Mucosa of rectum (tissue), 2 donors: ENCODE measurements around the gene SRGAP2C.
A peak's percentile ranks its signal among the peaks of the same experiment; 100 is the strongest.
"Not testable (repeated sequence)": the region's sequence is repeated elsewhere in the genome, so short reads cannot be mapped to it uniquely, and the experiment has no call there.

Source experiments
- H3K27ac ChIP-seq, 2 donors: one replicate each; pipeline ENCODE4 v1.7.0; 2013; ENCODE audit warnings: inconsistent platforms in 2 of 2, low read depth in 2 of 2, low read length in 2 of 2
- H3K27me3 ChIP-seq, 2 donors: one replicate each; pipeline ENCODE4 v1.7.0; 2013; ENCODE audit warnings: low read length in 2 of 2; ENCODE audit not compliant: control insufficient read depth in 2 of 2, insufficient read depth in 2 of 2
- H3K36me3 ChIP-seq, 2 donors: one replicate each; pipeline ENCODE4 v1.7.0; 2013; ENCODE audit warnings: low read length in 2 of 2; ENCODE audit not compliant: control insufficient read depth in 2 of 2, insufficient read depth in 2 of 2
- H3K4me1 ChIP-seq, 2 donors: one replicate each; pipeline ENCODE4 v1.7.0; 2013; ENCODE audit warnings: low read length in 2 of 2, mild to moderate bottlenecking in 1 of 2; ENCODE audit not compliant: control insufficient read depth in 2 of 2, insufficient read depth in 2 of 2
- H3K4me3 ChIP-seq, 2 donors: one replicate each; pipeline ENCODE4 v1.7.0; 2013; ENCODE audit warnings: low read length in 2 of 2
- H3K9ac ChIP-seq, 2 donors: one replicate each; pipeline ENCODE4 v1.7.0; 2013; ENCODE audit warnings: low read length in 2 of 2, low read depth in 1 of 2, mild to moderate bottlenecking in 1 of 2
- H3K9me3 ChIP-seq, 2 donors: one replicate each; pipeline ENCODE4 v1.7.0; 2013; ENCODE audit warnings: low read length in 2 of 2; ENCODE audit not compliant: control insufficient read depth in 2 of 2
- donor health status: healthy.
- donor health status: Normal muscosa, but diverticular disease.

The SRGAP2C gene

DNA sequence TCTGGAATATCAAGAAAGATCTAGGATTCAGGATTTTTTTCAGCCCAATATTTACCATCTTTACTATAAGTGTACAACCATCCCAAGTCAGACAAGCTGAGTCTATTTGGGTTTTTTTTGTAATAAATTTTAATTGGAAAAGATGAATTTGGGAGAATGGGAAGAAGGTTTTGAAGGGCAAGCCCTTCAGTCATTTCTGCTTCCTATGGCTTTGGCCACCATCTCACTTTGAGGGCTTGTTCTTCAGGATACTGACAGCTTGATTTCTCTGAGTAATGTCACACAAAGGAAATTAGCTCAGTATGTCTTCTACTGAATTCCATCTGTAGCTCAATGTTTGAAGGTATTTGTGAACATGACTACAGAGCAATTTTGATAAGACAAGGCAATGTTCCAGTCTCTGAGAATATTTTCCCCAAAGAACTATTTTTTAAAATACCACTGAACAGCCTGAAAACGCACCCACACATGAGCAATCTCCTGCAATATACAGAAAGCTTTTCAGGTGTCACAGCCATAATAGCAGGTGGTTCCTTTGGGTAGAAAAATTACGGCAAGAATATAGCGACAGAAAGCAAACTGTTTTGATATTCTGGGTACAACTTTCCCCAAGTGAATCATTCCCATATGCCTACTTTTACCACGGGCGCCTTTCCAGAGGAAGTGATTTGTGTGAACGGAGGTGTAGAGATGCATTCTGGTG lies 23.4 kb upstream of the SRGAP2C start:
- H3K9ac ChIP-seq, H3K27ac ChIP-seq, H3K27me3 ChIP-seq, H3K36me3 ChIP-seq, H3K4me1 ChIP-seq, H3K9me3 ChIP-seq, H3K4me3 ChIP-seq: not testable (repeated sequence)

DNA sequence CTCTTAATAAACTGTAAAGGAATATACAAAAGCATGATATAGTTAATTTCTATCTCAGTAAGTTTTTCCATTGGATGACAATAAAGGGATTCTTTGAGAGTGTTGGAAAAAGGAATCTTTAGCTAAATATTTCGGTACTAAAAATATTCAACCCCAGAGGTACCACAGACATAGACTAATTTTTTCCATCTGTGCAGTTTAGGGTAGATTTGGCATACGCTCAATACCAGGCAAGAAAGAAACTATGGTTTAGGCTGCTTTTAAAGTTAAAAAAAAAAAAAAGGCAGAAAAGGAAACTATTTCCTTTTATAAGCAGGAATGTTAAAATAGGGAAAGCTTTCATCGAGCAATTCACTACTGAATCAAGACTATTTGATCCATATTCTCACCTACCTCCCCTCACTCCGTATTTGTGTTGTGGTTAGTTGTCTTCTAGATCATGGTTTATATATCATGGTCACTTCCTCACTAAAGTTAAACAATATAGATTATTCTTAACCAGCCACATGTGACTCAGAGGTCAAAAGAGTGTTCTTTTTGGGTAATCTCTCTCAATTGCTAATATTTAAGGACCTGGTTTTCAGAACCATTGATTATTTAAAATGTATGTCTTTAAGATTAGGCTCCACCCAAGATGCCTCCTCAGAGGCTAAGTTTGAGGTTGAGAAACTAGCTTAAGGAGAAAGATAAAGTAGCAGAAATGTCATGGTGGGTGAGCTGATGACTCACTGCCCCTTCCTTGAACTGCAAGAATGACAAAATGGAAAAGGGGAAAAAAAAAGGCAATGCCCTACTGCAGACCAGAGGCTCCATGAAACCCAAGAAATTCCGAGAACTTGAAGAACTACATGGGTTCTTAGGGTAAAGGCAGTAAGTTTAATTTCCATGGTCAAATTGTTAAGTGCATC lies 20.7 kb upstream of the SRGAP2C start:
- not testable (repeated sequence) for H3K27ac ChIP-seq, H3K4me3 ChIP-seq

DNA sequence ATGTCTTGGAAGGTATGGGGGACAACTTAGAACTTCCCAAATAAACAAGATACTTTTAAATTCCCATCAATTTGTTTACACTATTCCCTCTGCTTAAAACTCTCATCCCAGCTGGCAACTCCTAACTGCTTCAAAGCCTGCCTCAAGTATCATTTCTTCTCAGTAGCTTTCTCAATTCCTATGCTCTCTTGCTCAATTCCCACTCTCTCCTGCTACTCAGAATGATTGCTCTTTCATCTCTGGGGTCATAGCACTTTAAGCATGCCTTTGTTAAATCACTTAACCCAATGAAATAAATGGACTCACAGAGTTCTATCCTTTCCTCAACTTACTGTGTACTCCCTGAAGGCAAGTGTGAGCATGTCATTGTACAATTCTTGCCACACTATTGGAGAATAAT lies 19.5 kb upstream of the SRGAP2C start:
- H3K9ac ChIP-seq, H3K4me3 ChIP-seq, H3K9me3 ChIP-seq, H3K27me3 ChIP-seq, H3K27ac ChIP-seq, H3K36me3 ChIP-seq, H3K4me1 ChIP-seq: not testable (repeated sequence)

More for the DNA sequence above, 20.7 kb upstream of the SRGAP2C start:
- not testable (repeated sequence) for H3K36me3 ChIP-seq, H3K9me3 ChIP-seq, H3K4me1 ChIP-seq, H3K27me3 ChIP-seq, H3K9ac ChIP-seq

DNA sequence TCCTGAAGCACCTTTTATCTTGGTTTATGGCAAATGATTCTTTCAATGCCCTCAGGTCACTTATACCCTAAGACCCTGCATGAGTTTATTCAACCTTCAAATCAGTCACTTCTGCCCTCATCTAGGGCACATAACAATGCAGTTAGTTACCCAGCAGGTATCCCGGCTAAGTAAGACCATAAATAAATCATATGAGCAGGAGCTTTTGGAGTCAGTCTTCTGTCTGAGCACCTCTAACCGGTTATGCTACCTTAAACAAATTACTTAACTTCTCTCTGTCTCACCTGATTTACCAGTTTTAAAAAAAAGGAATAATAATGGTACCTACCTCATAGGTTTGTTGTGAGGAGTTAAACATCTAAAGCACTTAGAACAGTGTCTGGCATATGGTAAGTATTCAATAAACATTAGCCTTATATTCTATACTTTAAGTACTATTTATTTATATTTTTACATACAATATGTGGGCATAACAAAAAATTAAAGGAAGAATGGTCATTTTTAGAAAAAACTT lies 17.5 kb upstream of the SRGAP2C start:
- H3K9ac ChIP-seq, H3K4me1 ChIP-seq, H3K27ac ChIP-seq, H3K27me3 ChIP-seq, H3K9me3 ChIP-seq, H3K4me3 ChIP-seq, H3K36me3 ChIP-seq: not testable (repeated sequence)

DNA sequence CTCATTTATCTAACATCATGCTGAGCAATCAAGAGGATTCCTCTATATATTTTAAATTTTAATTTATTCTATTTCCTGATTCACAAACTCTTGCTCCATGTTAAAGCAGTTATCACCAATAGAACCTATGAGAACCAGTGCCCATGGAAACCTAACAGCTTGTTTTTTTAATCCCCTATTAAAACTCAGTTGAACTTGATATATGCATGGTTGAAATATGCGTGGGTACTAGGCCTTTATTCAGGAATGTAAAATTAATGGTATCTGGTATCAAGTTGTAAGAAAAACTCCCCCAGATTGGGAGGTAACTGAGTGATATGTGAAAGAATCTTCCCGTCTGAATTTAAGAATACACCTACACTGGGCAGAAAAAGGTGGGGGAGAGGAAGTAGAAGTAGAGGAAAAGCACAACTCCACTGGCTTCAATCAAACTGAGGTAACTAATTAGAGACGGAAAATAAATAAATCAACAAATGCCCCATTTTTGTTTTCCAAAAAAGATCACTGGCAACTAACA lies 16.6 kb upstream of the SRGAP2C start:
- H3K27me3 ChIP-seq, H3K27ac ChIP-seq, H3K4me3 ChIP-seq, H3K36me3 ChIP-seq, H3K9ac ChIP-seq, H3K4me1 ChIP-seq, H3K9me3 ChIP-seq: not testable (repeated sequence)

DNA sequence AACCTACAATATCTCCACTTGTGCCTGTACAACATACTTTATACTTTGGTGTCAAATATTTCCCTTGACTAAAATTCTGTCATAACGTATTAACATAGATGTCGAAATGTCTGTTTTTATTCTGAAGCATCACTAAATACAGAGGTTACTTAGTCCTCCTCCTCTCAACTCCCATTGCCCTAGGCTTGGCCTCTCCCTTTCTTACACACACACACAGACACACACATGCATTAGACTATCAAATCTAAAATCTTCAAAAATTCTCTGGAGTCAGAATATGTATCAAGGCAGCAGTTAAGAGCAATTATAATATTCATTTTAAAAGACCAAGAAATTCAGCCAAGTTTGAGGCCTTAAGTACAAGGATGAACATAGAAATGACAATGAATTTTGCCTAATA lies 8.1 kb upstream of the SRGAP2C start:
- not testable (repeated sequence) for H3K27me3 ChIP-seq, H3K9ac ChIP-seq, H3K36me3 ChIP-seq, H3K4me1 ChIP-seq, H3K27ac ChIP-seq, H3K9me3 ChIP-seq, H3K4me3 ChIP-seq

DNA sequence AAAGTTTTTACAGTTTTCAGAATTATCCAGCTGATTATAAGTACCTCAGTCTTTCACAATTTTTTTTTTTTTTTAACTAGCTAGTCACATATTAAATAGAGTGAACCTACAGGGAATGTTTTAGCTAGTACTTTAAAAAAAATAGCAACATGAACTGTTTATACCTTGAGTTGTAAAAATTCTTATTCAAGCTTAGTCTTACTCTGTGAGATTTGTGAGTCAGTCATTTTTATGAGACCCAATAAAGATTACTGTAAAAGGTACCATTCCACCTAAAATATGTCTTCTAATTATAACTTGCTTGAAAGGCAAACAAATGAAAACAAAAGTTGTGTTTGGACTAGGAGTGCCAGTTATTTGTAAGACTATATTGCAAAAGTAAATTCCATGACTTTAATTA lies 6.6 kb upstream of the SRGAP2C start:
- H3K27me3 ChIP-seq, H3K4me3 ChIP-seq, H3K36me3 ChIP-seq: not testable (repeated sequence)

DNA sequence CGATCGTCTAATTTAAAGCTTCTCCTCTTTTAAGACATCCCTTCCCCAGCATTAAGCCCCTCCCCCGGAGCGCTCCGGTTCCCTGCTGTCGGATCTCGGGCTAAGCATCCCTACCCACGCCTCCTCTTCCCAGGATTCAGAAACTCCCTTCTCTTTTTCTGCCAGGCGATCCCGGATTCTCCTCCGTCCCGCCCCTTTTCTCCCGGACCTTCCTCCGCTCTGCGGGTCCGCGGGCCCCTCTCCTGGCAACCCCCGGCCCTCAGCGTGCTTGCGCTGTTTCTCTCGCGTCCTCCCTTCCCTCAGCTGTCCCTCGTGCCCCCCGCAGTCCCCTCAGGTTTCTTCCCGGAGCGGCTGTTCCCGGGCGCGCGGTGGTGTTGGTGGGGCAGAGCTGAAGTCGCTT lies 908 bp upstream of the SRGAP2C start:
- not testable (repeated sequence) for H3K36me3 ChIP-seq, H3K27ac ChIP-seq, H3K9me3 ChIP-seq, H3K27me3 ChIP-seq, H3K4me1 ChIP-seq, H3K9ac ChIP-seq
- H3K4me3 ChIP-seq: peak overlapping the region in 1 of 2 donors; percentile 37

More for the DNA sequence above, 6.6 kb upstream of the SRGAP2C start:
- not testable (repeated sequence) for H3K9ac ChIP-seq, H3K27ac ChIP-seq, H3K4me1 ChIP-seq, H3K9me3 ChIP-seq

DNA sequence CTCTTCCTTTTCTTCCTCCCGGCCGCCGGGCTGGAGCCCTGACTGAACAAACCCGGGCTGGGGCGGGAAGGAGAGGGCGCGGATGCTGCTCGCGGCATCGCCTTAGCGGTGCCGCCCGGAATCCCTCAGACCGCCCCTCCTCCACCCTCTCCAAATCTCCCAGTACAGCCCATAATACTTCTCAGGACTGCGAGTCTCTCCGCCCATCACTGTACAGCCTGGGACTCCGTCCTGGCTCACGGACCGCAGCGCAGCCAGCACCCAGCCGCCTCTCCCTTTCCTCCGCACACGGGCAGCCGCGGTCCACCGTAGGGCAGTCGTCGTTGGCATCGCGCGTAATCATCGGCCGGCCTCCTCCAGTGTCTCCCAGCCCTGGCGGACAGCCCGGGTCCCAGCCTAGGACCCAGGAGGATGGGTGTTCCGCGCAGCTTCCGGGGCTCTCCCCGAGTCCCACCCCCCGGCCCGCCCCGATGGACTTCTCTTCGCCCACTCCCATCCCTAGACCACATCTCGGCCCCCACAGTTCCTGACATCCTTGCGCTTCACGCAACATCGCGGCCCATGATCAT lies 449 bp downstream of the SRGAP2C start:
- peak overlapping the region in 1 of 2 donors; percentile 48 for H3K4me3 ChIP-seq
- not testable (repeated sequence) for H3K27ac ChIP-seq, H3K36me3 ChIP-seq, H3K9ac ChIP-seq, H3K27me3 ChIP-seq, H3K4me1 ChIP-seq, H3K9me3 ChIP-seq

DNA sequence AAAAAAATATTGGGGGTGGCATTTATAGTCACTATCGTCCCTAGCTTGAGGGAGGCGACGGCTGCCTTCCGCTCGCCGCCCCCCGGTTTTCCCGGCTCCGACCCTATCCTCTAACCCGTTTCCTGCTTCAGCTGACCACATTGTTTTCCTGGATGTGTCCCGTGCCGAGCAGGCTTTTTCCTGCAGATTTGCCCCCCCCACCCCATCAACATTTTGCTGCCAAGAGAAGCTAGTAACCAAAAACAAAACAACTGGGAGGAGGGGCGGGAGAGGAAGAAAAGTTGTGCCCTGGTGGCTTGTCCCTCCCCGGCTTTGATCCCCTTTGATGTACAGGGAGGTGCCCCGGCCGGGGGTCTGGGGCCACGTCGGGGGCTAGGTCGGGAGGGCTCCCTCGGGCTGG lies 1.4 kb downstream of the SRGAP2C start:
- not testable (repeated sequence) for H3K4me3 ChIP-seq, H3K36me3 ChIP-seq, H3K9me3 ChIP-seq

More for the DNA sequence above, 1.4 kb downstream of the SRGAP2C start:
- not testable (repeated sequence) for H3K4me1 ChIP-seq, H3K27ac ChIP-seq, H3K27me3 ChIP-seq, H3K9ac ChIP-seq
